ENCODE measurements around the gene POTEM.
"Not testable (repeated sequence)": the region's sequence is repeated elsewhere in the genome, so short reads cannot be mapped to it uniquely, and the experiment has no call there.

The POTEM gene

GRCh38 chr14:18967134-18967533, at the start of gene POTEM:
TSS of gene POTEM (plus strand) at chr14:18967434. CDS start at chr14:18967486, 52 bp downstream.
- DNase-seq, result not testable (repeated sequence)

GRCh38 chr14:18918345-18918744, 48.9 kb upstream of the POTEM start:
- not testable (repeated sequence) for DNase-seq

GRCh38 chr14:18920052-18920451, 47.2 kb upstream of the POTEM start:
- not testable (repeated sequence) for DNase-seq

GRCh38 chr14:18921055-18921701, 46.1 kb upstream of the POTEM start:
- DNase-seq, result not testable (repeated sequence)

GRCh38 chr14:18936848-18937247, 30.4 kb upstream of the POTEM start:
- not testable (repeated sequence) for DNase-seq

- DNase-seq, result not testable (repeated sequence)
These were observed 28.5 kb upstream of the POTEM start for GRCh38 chr14:18938733-18939132.

- DNase-seq, result not testable (repeated sequence)
These were observed 17.3 kb upstream of the POTEM start for GRCh38 chr14:18949939-18950338.

GRCh38 chr14:18953085-18953484, 14.1 kb upstream of the POTEM start:
- not testable (repeated sequence) for DNase-seq

GRCh38 chr14:18955816-18956215, 11.4 kb upstream of the POTEM start:
- not testable (repeated sequence) for DNase-seq

- DNase-seq, result not testable (repeated sequence)
These were observed 5.7 kb upstream of the POTEM start for GRCh38 chr14:18961576-18961975.

GRCh38 chr14:18962143-18962542, 5.1 kb upstream of the POTEM start:
- DNase-seq, result not testable (repeated sequence)

GRCh38 chr14:18963276-18963675, 4.0 kb upstream of the POTEM start:
- not testable (repeated sequence) for DNase-seq

- DNase-seq, result not testable (repeated sequence)
These were observed 2.4 kb upstream of the POTEM start for GRCh38 chr14:18964878-18965277.

- DNase-seq, result not testable (repeated sequence)
These were observed 35.3 kb downstream of the POTEM start for GRCh38 chr14:19002566-19002965.

GRCh38 chr14:19006490-19006889, 39.3 kb downstream of the POTEM start:
- not testable (repeated sequence) for DNase-seq

GRCh38 chr14:19007678-19008077, 40.4 kb downstream of the POTEM start:
- DNase-seq, result not testable (repeated sequence)

- not testable (repeated sequence) for DNase-seq
These were observed 43.8 kb downstream of the POTEM start for GRCh38 chr14:19011029-19011428.

- DNase-seq, result not testable (repeated sequence)
These were observed 44.5 kb downstream of the POTEM start for GRCh38 chr14:19011703-19012102.

- DNase-seq, result not testable (repeated sequence)
These were observed 48.0 kb downstream of the POTEM start for GRCh38 chr14:19015185-19015584.

GRCh38 chr14:19025080-19025589, 57.9 kb downstream of the POTEM start:
- DNase-seq, result not testable (repeated sequence)

GRCh38 chr14:19026649-19027351, 59.6 kb downstream of the POTEM start:
- not testable (repeated sequence) for DNase-seq

GRCh38 chr14:19027895-19028294, 60.7 kb downstream of the POTEM start:
- not testable (repeated sequence) for DNase-seq

GRCh38 chr14:19036811-19037382, 69.7 kb downstream of the POTEM start:
- DNase-seq, result not testable (repeated sequence)

Data from inflammatory macrophage treated with lipopolysaccharide for 4 hours (primary cell).